ENCODE measurements around the gene KIAA1671. TPM values are rescaled to one million over a fixed set of nuclear protein-coding genes. Genes with fewer than 3 reads are reported as not detected.

The KIAA1671 gene
- total RNA-seq, 1 donor from 2014 or later = 28.5 TPM

- Mint-ChIP-seq H3K27ac (ENCODE audit: unreplicated experiment) (peak overlapping the region; percentile 33), H3K4me1 (ENCODE audit: low read depth) (peaks cover 72% of the 10 kb centered on the region), H3K27me3 (ENCODE audit: low read depth) (no peaks in the 10 kb centered on the region), H3K4me3 (ENCODE audit: unreplicated experiment) (no peak overlapping the region), H3K36me3 (ENCODE audit: low read depth) (peaks cover 1% of the 10 kb centered on the region), H3K9me3 (ENCODE audit: low read depth) (no peaks in the 10 kb centered on the region)
- TF ChIP-seq, protein P1, sequence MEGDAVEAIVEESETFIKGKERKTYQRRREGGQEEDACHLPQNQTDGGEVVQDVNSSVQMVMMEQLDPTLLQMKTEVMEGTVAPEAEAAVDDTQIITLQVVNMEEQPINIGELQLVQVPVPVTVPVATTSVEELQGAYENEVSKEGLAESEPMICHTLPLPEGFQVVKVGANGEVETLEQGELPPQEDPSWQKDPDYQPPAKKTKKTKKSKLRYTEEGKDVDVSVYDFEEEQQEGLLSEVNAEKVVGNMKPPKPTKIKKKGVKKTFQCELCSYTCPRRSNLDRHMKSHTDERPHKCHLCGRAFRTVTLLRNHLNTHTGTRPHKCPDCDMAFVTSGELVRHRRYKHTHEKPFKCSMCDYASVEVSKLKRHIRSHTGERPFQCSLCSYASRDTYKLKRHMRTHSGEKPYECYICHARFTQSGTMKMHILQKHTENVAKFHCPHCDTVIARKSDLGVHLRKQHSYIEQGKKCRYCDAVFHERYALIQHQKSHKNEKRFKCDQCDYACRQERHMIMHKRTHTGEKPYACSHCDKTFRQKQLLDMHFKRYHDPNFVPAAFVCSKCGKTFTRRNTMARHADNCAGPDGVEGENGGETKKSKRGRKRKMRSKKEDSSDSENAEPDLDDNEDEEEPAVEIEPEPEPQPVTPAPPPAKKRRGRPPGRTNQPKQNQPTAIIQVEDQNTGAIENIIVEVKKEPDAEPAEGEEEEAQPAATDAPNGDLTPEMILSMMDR (IDR thresholded peaks at IDR 0.05) = no peak
- no peak for DNase-seq (ENCODE audit: low spot score)
These were observed 36.6 kb downstream of the KIAA1671 start for GRCh38 chr22:24989135-24989534.

GRCh38 chr22:24989541-24989951, 37.0 kb downstream of the KIAA1671 start:
- Mint-ChIP-seq H3K36me3 (ENCODE audit: low read depth) (peaks cover 1% of the 10 kb centered on the region), H3K9me3 (ENCODE audit: low read depth) (no peaks in the 10 kb centered on the region), H3K27ac (ENCODE audit: unreplicated experiment) (peak overlapping the region; percentile 33), H3K27me3 (ENCODE audit: low read depth) (no peaks in the 10 kb centered on the region), H3K4me1 (ENCODE audit: low read depth) (peaks cover 73% of the 10 kb centered on the region), H3K4me3 (ENCODE audit: unreplicated experiment) (no peak overlapping the region)
- TF ChIP-seq, protein P1 (IDR thresholded peaks at IDR 0.05) = no peak
- DNase-seq (ENCODE audit: low spot score) = no peak

GRCh38 chr22:24990344-24990905, 37.9 kb downstream of the KIAA1671 start:
- Mint-ChIP-seq H3K4me1 (ENCODE audit: low read depth) (peaks cover 66% of the 10 kb centered on the region), H3K36me3 (ENCODE audit: low read depth) (peaks cover 1% of the 10 kb centered on the region), H3K27me3 (ENCODE audit: low read depth) (no peaks in the 10 kb centered on the region), H3K27ac (ENCODE audit: unreplicated experiment) (peak overlapping the region; percentile 51), H3K9me3 (ENCODE audit: low read depth) (no peaks in the 10 kb centered on the region), H3K4me3 (ENCODE audit: unreplicated experiment) (no peak overlapping the region)
- DNase-seq (ENCODE audit: low spot score) = no peak
- TF ChIP-seq, protein P1 (IDR thresholded peaks at IDR 0.05) = no peak

GRCh38 chr22:24992946-24993345, 40.4 kb downstream of the KIAA1671 start:
- DNase-seq (ENCODE audit: low spot score) = no peak
- H3K4me3 Mint-ChIP-seq (ENCODE audit: unreplicated experiment) = no peak overlapping the region
- no peak overlapping the region for H3K27ac Mint-ChIP-seq (ENCODE audit: unreplicated experiment)
- TF ChIP-seq, protein P1 (IDR thresholded peaks at IDR 0.05) = no peak
- H3K4me1 Mint-ChIP-seq (ENCODE audit: low read depth) = peaks cover 73% of the 10 kb centered on the region
- no peaks in the 10 kb centered on the region for H3K27me3 Mint-ChIP-seq (ENCODE audit: low read depth)
- no peaks in the 10 kb centered on the region for H3K36me3 Mint-ChIP-seq (ENCODE audit: low read depth)
- no peaks in the 10 kb centered on the region for H3K9me3 Mint-ChIP-seq (ENCODE audit: low read depth)

GRCh38 chr22:24994070-24994763, 41.7 kb downstream of the KIAA1671 start:
- DNase-seq (ENCODE audit: low spot score) = no peak
- Mint-ChIP-seq H3K9me3 (ENCODE audit: low read depth) (no peaks in the 10 kb centered on the region), H3K4me3 (ENCODE audit: unreplicated experiment) (no peak overlapping the region), H3K27ac (ENCODE audit: unreplicated experiment) (no peak overlapping the region), H3K36me3 (ENCODE audit: low read depth) (no peaks in the 10 kb centered on the region), H3K27me3 (ENCODE audit: low read depth) (no peaks in the 10 kb centered on the region), H3K4me1 (ENCODE audit: low read depth) (peaks cover 66% of the 10 kb centered on the region)
- TF ChIP-seq, protein P1 (IDR thresholded peaks at IDR 0.05) = no peak
